ENCODE measurements around the gene AHCY.

DNA sequence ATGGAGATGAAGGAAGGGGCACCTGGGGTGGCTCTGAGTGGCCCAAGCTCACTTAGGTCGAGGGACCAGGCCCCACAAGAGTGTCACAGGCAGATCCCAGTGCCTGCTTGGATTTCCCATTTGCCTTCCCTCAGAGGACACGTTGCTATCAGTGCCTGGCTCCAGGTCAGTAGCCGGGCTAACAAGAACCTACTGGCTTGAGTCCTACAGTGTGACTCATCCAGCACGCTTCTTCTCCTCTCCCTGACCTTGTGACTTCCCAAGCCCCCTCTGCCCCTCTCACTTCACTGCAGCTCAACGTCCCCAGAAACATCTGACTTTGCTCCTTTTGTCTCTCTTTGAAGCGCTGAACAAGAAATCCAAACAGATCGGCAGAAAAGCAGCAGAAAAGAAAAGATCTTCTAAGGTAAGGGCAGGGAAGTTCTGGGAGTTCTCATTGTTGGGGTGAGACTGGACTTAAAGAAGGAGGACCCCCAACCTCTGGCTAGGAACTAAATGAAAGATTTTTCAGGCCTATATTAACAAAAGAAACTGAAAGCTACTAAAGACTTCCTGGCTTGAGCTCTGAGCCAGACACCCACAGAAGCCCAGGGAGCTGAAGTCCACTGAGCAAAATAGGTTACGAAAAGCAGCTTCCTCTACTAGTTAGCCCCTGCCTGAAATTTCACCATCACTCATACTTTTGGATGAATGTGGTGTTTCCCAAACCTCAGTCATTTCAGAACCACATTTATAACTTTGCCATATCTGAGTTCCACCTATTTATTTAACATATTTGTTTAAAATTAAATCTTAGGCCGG is 40.5 kb downstream of the AHCY start:
- TF ChIP-seq EZH2 (IDR thresholded peaks at IDR 0.05; ENCODE audit: borderline replicate concordance, low read length): no peak
- TF ChIP-seq, protein P1, sequence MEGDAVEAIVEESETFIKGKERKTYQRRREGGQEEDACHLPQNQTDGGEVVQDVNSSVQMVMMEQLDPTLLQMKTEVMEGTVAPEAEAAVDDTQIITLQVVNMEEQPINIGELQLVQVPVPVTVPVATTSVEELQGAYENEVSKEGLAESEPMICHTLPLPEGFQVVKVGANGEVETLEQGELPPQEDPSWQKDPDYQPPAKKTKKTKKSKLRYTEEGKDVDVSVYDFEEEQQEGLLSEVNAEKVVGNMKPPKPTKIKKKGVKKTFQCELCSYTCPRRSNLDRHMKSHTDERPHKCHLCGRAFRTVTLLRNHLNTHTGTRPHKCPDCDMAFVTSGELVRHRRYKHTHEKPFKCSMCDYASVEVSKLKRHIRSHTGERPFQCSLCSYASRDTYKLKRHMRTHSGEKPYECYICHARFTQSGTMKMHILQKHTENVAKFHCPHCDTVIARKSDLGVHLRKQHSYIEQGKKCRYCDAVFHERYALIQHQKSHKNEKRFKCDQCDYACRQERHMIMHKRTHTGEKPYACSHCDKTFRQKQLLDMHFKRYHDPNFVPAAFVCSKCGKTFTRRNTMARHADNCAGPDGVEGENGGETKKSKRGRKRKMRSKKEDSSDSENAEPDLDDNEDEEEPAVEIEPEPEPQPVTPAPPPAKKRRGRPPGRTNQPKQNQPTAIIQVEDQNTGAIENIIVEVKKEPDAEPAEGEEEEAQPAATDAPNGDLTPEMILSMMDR (conservative IDR thresholded peaks at IDR 0.05 in 1 of 2, IDR thresholded peaks at IDR 0.05 in 1 of 2; ENCODE audit: extremely low read depth in 1 of 2, insufficient read depth in 1 of 2, low read depth in 1 of 2, low read length in 2 of 2): no peak

Measured in mammary epithelial cell (primary cell).